Amniotic stem cell (primary cell): ENCODE measurements around the gene RPP25L.

ENCODE experiments used
- DNase-seq: peaks from one replicate; lab custom pipeline; 2025; lab: John Stamatoyannopoulos, UW

Gene RPP25L

GRCh38 chr9:34637356-34638137 is 25.6 kb upstream of the RPP25L start, which contains the start of gene SIGMAR1:
TSS of gene SIGMAR1 (minus strand) at chr9:34637787. CDS start at chr9:34637697, 90 bp downstream.
- DNase-seq, result peak; percentile 66

- no peak for DNase-seq
Measured at GRCh38 chr9:34636791-34637355, 25.0 kb upstream of the RPP25L start.

- DNase-seq, result no peak
Measured at GRCh38 chr9:34635556-34635955, 23.7 kb upstream of the RPP25L start.

GRCh38 chr9:34634551-34635248 is 22.8 kb upstream of the RPP25L start:
- DNase-seq, result no peak

GRCh38 chr9:34633851-34634550 is 22.1 kb upstream of the RPP25L start:
- no peak for DNase-seq

- no peak for DNase-seq
Measured at GRCh38 chr9:34633166-34633565, 21.3 kb upstream of the RPP25L start.

GRCh38 chr9:34630402-34631154 is 18.7 kb upstream of the RPP25L start:
- no peak for DNase-seq

- no peak for DNase-seq
Measured at GRCh38 chr9:34629491-34629808, 17.6 kb upstream of the RPP25L start.

- DNase-seq, result no peak
Measured at GRCh38 chr9:34628656-34629490, 17.0 kb upstream of the RPP25L start, which contains the start of gene ARID3C. TSS of gene ARID3C (minus strand) at chr9:34629066. CDS start at chr9:34628014, 1,052 bp downstream.

GRCh38 chr9:34627716-34628655 is 16.1 kb upstream of the RPP25L start:
- no peak for DNase-seq

GRCh38 chr9:34625186-34625486 is 13.2 kb upstream of the RPP25L start:
- no peak for DNase-seq

- no peak for DNase-seq
Measured at GRCh38 chr9:34624475-34625185, 12.7 kb upstream of the RPP25L start.

- no peak for DNase-seq
Measured at GRCh38 chr9:34623374-34624235, 11.7 kb upstream of the RPP25L start.

GRCh38 chr9:34620061-34620994 is 8.4 kb upstream of the RPP25L start, which contains the start of gene DCTN3:
TSS of gene DCTN3 (minus strand) at chr9:34620495. CDS start at chr9:34620464, 31 bp downstream.
- peak; percentile 98 for DNase-seq

GRCh38 chr9:34615132-34615531 is 3.2 kb upstream of the RPP25L start:
- DNase-seq, result no peak

- peak; percentile 36 for DNase-seq
Measured at GRCh38 chr9:34612788-34613390, 992 bp upstream of the RPP25L start.
